ENCODE results near the gene ADORA3. TPM values are rescaled to one million over a fixed set of nuclear protein-coding genes. Genes with fewer than 3 reads are reported as not detected.

The ADORA3 gene
- total RNA-seq, 3 donors from 2014 or later: 1.3 to 8.4 (median 7.5) TPM

DNA sequence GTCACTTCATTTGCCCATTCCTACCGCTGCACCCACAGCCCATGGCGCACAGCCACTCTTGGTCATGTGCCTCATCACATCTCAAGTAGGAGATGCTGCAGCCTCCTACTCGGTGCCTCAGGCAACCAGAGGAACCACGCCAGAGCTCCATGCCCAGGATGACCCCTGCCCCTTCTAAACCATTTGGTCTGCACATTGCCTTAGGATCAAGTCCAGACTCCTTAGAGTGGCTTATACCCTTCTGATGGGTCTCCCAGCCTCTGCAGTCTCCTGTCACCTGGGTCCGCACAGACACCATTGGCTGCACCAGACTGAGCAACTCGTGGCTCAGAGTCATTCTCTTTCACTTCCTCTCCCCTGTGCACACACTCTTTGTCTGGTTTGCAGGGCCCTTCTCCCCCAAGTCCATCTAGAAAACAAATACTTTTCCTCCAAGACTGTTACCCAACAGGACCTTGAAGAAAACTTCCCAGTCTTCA, 2.2 kb upstream of the ADORA3 start:
- ATAC-seq (no peak), DNase-seq (peak in 2 of 3 donors; percentile 33 to 56)
- intact Hi-C loops (cut with DNase I, micrococcal nuclease): loop anchor here in 1 of 2 donors (10.0 kb wide), 1 partner anchor 239 kb away; no protein-coding TSS in a partner anchor
- peaks cover 20% of the 10 kb centered on the region for H3K4me1 ChIP-seq (ENCODE audit: low read depth)
- no peaks in the 10 kb centered on the region for H3K36me3 ChIP-seq (ENCODE audit: low read depth)
- TF ChIP-seq, protein P1, sequence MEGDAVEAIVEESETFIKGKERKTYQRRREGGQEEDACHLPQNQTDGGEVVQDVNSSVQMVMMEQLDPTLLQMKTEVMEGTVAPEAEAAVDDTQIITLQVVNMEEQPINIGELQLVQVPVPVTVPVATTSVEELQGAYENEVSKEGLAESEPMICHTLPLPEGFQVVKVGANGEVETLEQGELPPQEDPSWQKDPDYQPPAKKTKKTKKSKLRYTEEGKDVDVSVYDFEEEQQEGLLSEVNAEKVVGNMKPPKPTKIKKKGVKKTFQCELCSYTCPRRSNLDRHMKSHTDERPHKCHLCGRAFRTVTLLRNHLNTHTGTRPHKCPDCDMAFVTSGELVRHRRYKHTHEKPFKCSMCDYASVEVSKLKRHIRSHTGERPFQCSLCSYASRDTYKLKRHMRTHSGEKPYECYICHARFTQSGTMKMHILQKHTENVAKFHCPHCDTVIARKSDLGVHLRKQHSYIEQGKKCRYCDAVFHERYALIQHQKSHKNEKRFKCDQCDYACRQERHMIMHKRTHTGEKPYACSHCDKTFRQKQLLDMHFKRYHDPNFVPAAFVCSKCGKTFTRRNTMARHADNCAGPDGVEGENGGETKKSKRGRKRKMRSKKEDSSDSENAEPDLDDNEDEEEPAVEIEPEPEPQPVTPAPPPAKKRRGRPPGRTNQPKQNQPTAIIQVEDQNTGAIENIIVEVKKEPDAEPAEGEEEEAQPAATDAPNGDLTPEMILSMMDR (IDR thresholded peaks at IDR 0.05): no peak
- H3K4me3 ChIP-seq: no peak overlapping the region
- no peaks in the 10 kb centered on the region for H3K9me3 ChIP-seq

GRCh38 chr1:111504097-111504496, 664 bp upstream of the ADORA3 start:
- no peak overlapping the region for H3K4me3 ChIP-seq
- H3K9me3 ChIP-seq: no peaks in the 10 kb centered on the region
- H3K36me3 ChIP-seq (ENCODE audit: low read depth): no peaks in the 10 kb centered on the region
- peaks cover 17% of the 10 kb centered on the region for H3K4me1 ChIP-seq (ENCODE audit: low read depth)
- intact Hi-C loops (cut with DNase I, micrococcal nuclease): loop anchor here in 1 of 2 donors (10.0 kb wide), 1 partner anchor 241 kb away; no protein-coding TSS in a partner anchor
- TF ChIP-seq, protein P1 (IDR thresholded peaks at IDR 0.05): no peak
- ATAC-seq (no peak), DNase-seq (no peak)

DNA sequence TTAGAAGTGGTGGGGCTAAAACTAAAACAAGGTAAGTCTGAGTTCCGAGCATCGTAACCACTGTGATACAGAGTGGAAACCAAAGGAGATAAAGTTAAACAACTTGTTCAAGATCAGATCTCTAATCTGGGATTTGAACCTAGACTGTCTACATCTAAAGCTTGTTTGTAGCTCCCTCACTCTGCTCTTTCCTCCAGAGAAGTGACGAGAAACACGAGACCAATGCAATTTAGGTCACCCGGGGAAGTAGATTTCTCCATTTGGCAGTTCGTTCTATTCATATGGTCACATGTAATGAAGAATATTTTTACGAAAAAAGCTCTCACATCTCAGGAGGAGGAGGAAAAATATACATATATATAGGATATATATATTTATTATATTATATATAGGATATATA, 1.8 kb downstream of the ADORA3 start:
- ATAC-seq: no peak
- TF ChIP-seq, protein P1 (IDR thresholded peaks at IDR 0.05): no peak
- DNase-seq: no peak
- Histone ChIP-seq H3K4me3 (no peak overlapping the region), H3K9me3 (no peaks in the 10 kb centered on the region), H3K4me1 (ENCODE audit: low read depth) (no peaks in the 10 kb centered on the region), H3K36me3 (ENCODE audit: low read depth) (no peaks in the 10 kb centered on the region)
- intact Hi-C loops (cut with DNase I, micrococcal nuclease): loop anchor here in 1 of 2 donors (10.0 kb wide), 1 partner anchor 243 kb away; no protein-coding TSS in a partner anchor

DNA sequence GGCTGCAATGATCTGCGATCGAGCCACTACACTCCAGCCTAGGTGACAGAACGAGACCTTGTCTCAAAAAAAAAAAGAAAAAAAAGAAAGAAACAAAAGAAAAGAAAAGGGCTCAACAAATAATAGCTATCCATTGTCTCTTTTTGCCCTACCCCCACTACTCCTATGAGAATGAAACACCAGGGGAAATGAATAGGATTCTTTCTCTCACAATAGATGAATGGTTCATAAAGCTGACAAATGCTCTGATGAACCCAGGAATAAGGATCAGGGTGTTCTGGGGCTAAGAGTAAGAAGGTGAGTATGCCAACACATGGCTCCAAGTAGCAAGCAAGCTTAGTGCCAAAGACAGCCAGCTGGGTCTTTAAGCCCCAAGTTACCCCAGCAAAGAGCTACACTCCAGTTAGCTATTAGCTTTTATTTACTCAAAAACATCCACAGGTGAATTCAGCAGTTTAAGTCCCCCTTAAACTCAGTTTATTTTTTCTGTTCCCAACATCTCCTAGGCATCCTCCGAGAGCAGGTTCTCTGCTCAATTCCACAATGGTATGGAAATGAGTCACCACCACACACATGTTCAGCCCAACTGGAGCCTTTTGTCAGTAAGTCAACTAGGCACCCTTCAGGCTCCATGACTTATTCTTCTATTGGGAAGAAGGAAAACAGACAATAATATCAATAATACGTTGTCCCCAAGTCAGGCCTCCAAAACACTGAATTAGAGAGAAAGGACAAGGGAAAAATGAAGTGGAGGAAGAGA, 4.2 kb downstream of the ADORA3 start:
- H3K9me3 ChIP-seq: no peaks in the 10 kb centered on the region
- no peak for ATAC-seq
- intact Hi-C loops (cut with DNase I, micrococcal nuclease): no loop called here
- TF ChIP-seq, protein P1 (IDR thresholded peaks at IDR 0.05): no peak
- H3K4me1 ChIP-seq (ENCODE audit: low read depth): no peaks in the 10 kb centered on the region
- no peaks in the 10 kb centered on the region for H3K36me3 ChIP-seq (ENCODE audit: low read depth)
- DNase-seq: no peak
- H3K4me3 ChIP-seq: no peak overlapping the region

- intact Hi-C loops (cut with DNase I, micrococcal nuclease): no loop called here
- Histone ChIP-seq H3K4me1 (ENCODE audit: low read depth) (no peaks in the 10 kb centered on the region), H3K36me3 (ENCODE audit: low read depth) (no peaks in the 10 kb centered on the region), H3K4me3 (no peak overlapping the region), H3K9me3 (no peaks in the 10 kb centered on the region)
- ATAC-seq (no peak), DNase-seq (no peak)
- TF ChIP-seq, protein P1 (IDR thresholded peaks at IDR 0.05): no peak
Measured at GRCh38 chr1:111497592-111497991, 5.8 kb downstream of the ADORA3 start.
